K562 (cell line): Measurements from ENCODE around the gene NEURL1. TPM values are rescaled to one million over a fixed set of nuclear protein-coding genes. Genes with fewer than 3 reads are reported as not detected.

Experiments
- ATAC-seq: fragments of 200-7000 bp; cut with Tn5 transposase; 3 replicates; pipeline ENCODE4 v1.9.1; 2020; ENCODE audit warnings: moderate library complexity
- BruUV-seq: library from RNA; stranded (reverse); fragments of 400-500 nt; replicated peaks from 2 replicates; lab custom pipeline; 2021; lab: Mats Ljungman, UMichigan
- CTCF ChIA-PET: fragments of 300-600 bp; formaldehyde crosslinking; extraction: SDS; loops from one replicate; lab custom pipeline; 2021; ENCODE audit warnings: low intra/inter-chr PET ratio; lab: Yijun Ruan, JAX
- POLR2A ChIA-PET: fragments of 300-600, 350-650 bp; sonication (Branson Sonifier 250); formaldehyde crosslinking; extraction: SDS; loops from one replicate; lab custom pipeline; 2021; ENCODE audit warnings: antibody characterized with exemption, inconsistent platforms; lab: Yijun Ruan, JAX
- DNase-seq, 4 experiments: peaks; one replicate each; pipeline versions ENCODE4 v3.0.0 to v3.0.0-alpha.2; 2011 to 2018; ENCODE audit warnings: low spot score in 3 of 4, mixed read lengths in 3 of 4; ENCODE audit errors: extremely low read depth in 1 of 4
- FAIRE-seq: peaks from 2 replicates; lab custom pipeline; 2011; peaks lifted over from hg19 to GRCh38; lab: Jason Lieb, UNC
- H2AFZ ChIP-seq: 2 replicates; pipeline ENCODE4 v1.6.0; 2011; ENCODE audit warnings: low read depth, low read length, control low read depth, inconsistent platforms
- H3K27ac ChIP-seq: fragments of 200-600 bp; 3 replicates; pipeline ENCODE4 v1.8.0; 2011; ENCODE audit warnings: low read depth, mild to moderate bottlenecking, control low read depth, inconsistent platforms, low read length, moderate library complexity, mixed read lengths; ENCODE audit errors: extremely low read depth
- H3K27me3 ChIP-seq, 2 experiments: fragments of 300-600 bp in 1 of 2; 2 replicates in 1 of 2; 3 replicates in 1 of 2; pipeline versions ENCODE4 v1.6.0 to v1.8.0; 2011; ENCODE audit warnings: inconsistent platforms in 2 of 2, low read length in 2 of 2, mild to moderate bottlenecking in 1 of 2, mixed read lengths in 1 of 2, moderate library complexity in 1 of 2; ENCODE audit not compliant: control insufficient read depth in 2 of 2, insufficient read depth in 2 of 2
- H3K36me3 ChIP-seq: fragments of 300-600 bp; 3 replicates; pipeline ENCODE4 v1.8.0; 2011; ENCODE audit warnings: mild to moderate bottlenecking, low read length, inconsistent platforms; ENCODE audit not compliant: control insufficient read depth, insufficient read depth
- H3K4me1 ChIP-seq, 2 experiments: fragments of 200-600 bp in 1 of 2; replicated peaks in 1 of 2; 2 replicates in 1 of 2; 3 replicates in 1 of 2; pipeline versions ENCODE4 v1.5.1 to v1.8.0; 2011; ENCODE audit warnings: inconsistent platforms in 2 of 2, low read length in 2 of 2, mild to moderate bottlenecking in 1 of 2, mixed read lengths in 1 of 2, moderate library complexity in 1 of 2; ENCODE audit not compliant: control insufficient read depth in 2 of 2, insufficient read depth in 2 of 2
- H3K4me2 ChIP-seq: 2 replicates; pipeline ENCODE4 v1.6.1; 2011; ENCODE audit warnings: low read length, control low read depth, inconsistent platforms, mixed read lengths; ENCODE audit not compliant: insufficient read depth
- H3K4me3 ChIP-seq: fragments of 200-600 bp; sonication (generic), shearing (Covaris generic); 2 replicates; pipeline ENCODE4 v1.5.1; 2016; ENCODE audit warnings: control low read depth, inconsistent platforms
- H3K79me2 ChIP-seq: fragments of 200-600 bp; 3 replicates; pipeline ENCODE4 v1.8.0; 2011; ENCODE audit warnings: low read length, inconsistent platforms; ENCODE audit not compliant: control insufficient read depth, insufficient read depth
- H3K9ac ChIP-seq, 2 experiments: 2 replicates each; pipeline versions ENCODE4 v1.6.0 to v1.6.1; 2011; ENCODE audit warnings: low read depth in 2 of 2, low read length in 2 of 2, control low read depth in 1 of 2, inconsistent platforms in 1 of 2, mild to moderate bottlenecking in 1 of 2, mixed read lengths in 1 of 2; ENCODE audit not compliant: insufficient read depth in 1 of 2
- H3K9me1 ChIP-seq: one replicate; pipeline ENCODE4 v1.6.0; 2011; ENCODE audit warnings: inconsistent platforms, mild to moderate bottlenecking, low read length, moderate library complexity; ENCODE audit not compliant: control insufficient read depth, insufficient read depth
- H3K9me3 ChIP-seq: replicated peaks from 2 replicates; pipeline ENCODE4 v1.5.1; 2011; ENCODE audit warnings: low read depth, low read length, inconsistent platforms; ENCODE audit not compliant: control insufficient read depth, insufficient read depth
- H4K20me1 ChIP-seq: replicated peaks from 2 replicates; pipeline ENCODE4 v1.6.1; 2011; ENCODE audit warnings: low read length, inconsistent platforms, mixed read lengths; ENCODE audit not compliant: control insufficient read depth, insufficient read depth
- ATF7 ChIP-seq: fragments of 450-650 bp; IDR thresholded peaks from 2 replicates; pipeline ENCODE4 v1.7.1; 2014; ENCODE audit warnings: mild to moderate bottlenecking, moderate library complexity
- CBFA2T3 ChIP-seq: fragments of 450-650 bp; IDR thresholded peaks from 2 replicates; pipeline ENCODE4 v1.6.1; 2017
- ESRRA ChIP-seq: fragments of 450-650 bp; IDR thresholded peaks from 2 replicates; pipeline ENCODE4 v1.6.1; 2014; ENCODE audit warnings: low read depth, mild to moderate bottlenecking, moderate library complexity, borderline replicate concordance
- HDAC1 ChIP-seq, 2 experiments: fragments of 450-650 bp; IDR thresholded peaks; 2 replicates each; pipeline ENCODE4 v1.6.1; 2016 to 2017; ENCODE audit warnings: inconsistent platforms in 1 of 2, mild to moderate bottlenecking in 1 of 2, moderate library complexity in 1 of 2
- PCBP2 ChIP-seq: fragments of 200-400 bp; formaldehyde crosslinking; IDR thresholded peaks from 2 replicates; pipeline ENCODE4 v1.6.1; 2018; ENCODE audit warnings: low read length, low read depth, mild to moderate bottlenecking, moderate library complexity; ENCODE audit not compliant: poor library complexity, severe bottlenecking
- PTBP1 ChIP-seq: fragments of 200-400 bp; formaldehyde crosslinking; IDR thresholded peaks from 2 replicates; pipeline ENCODE4 v1.6.1; 2017; ENCODE audit warnings: low read depth, low read length
- RBM39 ChIP-seq: fragments of 200-400 bp; formaldehyde crosslinking; optimal IDR thresholded peaks from 2 replicates; pipeline ENCODE3; 2018; ENCODE audit warnings: low read depth, low read length
- SUPT5H ChIP-seq: fragments of 450-650 bp; IDR thresholded peaks from 2 replicates; pipeline ENCODE4 v1.6.1; 2016
- TCF15 ChIP-seq: fragments of 250-450 bp; sonication (Bioruptor Pico); IDR thresholded peaks from 2 replicates; pipeline ENCODE4 v1.8.0; 2022; ENCODE audit warnings: moderate library complexity, mild to moderate bottlenecking, inconsistent platforms
- ZC3H4 ChIP-seq: sonication (generic); formaldehyde crosslinking; IDR thresholded peaks from 2 replicates; pipeline ENCODE4 v1.9.0; 2021; ENCODE audit warnings: missing genetic modification reagents, borderline replicate concordance
- ZNF696 ChIP-seq: fragments of 250-450 bp; sonication (Bioruptor Pico); conservative IDR thresholded peaks from 2 replicates; pipeline ENCODE4 v1.4.0; 2020; ENCODE audit warnings: mild to moderate bottlenecking, moderate library complexity
- ZNF830 ChIP-seq: fragments of 250-450 bp; sonication (Bioruptor Pico); IDR thresholded peaks from 2 replicates; pipeline ENCODE4 v1.5.0; 2021; ENCODE audit warnings: mild to moderate bottlenecking
- ZSCAN32 ChIP-seq: fragments of 450-650 bp; formaldehyde crosslinking; IDR thresholded peaks from 2 replicates; pipeline ENCODE4 v1.4.0; 2020; ENCODE audit warnings: mild to moderate bottlenecking, moderate library complexity
- WGBS: fragments of 100-300 bp; shearing (Covaris generic); methylation state at CpG from one replicate; pipeline ENCODE4 v1.1.6; 2016; ENCODE audit warnings: low coverage, mixed read lengths; ENCODE audit not compliant: insufficient coverage; ENCODE audit errors: missing lambda C conversion rate; 5-methylcytosine and 5-hydroxymethylcytosine counted together
- in situ Hi-C: fragments of 300-500 bp; cut with MboI; formaldehyde crosslinking; loops from 4 replicates; pipeline ENCODE4 v1.15.0; 2018; ENCODE audit warnings: inconsistent platforms, mixed read lengths
- intact Hi-C: fragments of 100-400 bp; cut with micrococcal nuclease; formaldehyde crosslinking; loops from 2 replicates; pipeline ENCODE4 v1.14.2; 2022
- polyA plus RNA-seq, 8 experiments: library from polyadenylated mRNA; depleted of rRNA in 4 of 8; stranded (reverse) in 5 of 8; unstranded in 3 of 8; fragments of >200 nt; fragmentation: Nextera tagmentation in 2 of 8; fragmentation: Illumina TruSeq in 1 of 8; extraction: Ambion mirVana in 2 of 8; extraction: Trizol in 1 of 8; gene quantifications; 2 replicates each; pipeline versions ENCODE4 v1.2.1 to v1.2.3, GENCODE V29; 2011 to 2014; ENCODE audit warnings: inconsistent platforms in 1 of 8, missing spikeins in 1 of 8
- total RNA-seq, 7 experiments: library from RNA; depleted of rRNA in 6 of 7; stranded (reverse); fragments of >200 nt in 6 of 7; fragmentation: Illumina TruSeq in 2 of 7; extraction: Trizol in 2 of 7; gene quantifications; 2 replicates each; pipeline versions ENCODE4 v1.2.1 to v1.2.3, GENCODE V29; 2011 to 2021; ENCODE audit warnings: low replicate concordance in 1 of 7

The NEURL1 gene
- total and polyA plus RNA-seq, 9 of the 15 experiments (the other 6 are each of a cell fraction or from before 2014, with no cell fraction given) = 0.01 to 0.45 (median 0.16) TPM; not detected in 5

- FAIRE-seq (no peak), DNase-seq (no peak), ATAC-seq (no peak)
- ChIA-PET POLR2A (interaction anchor here (1.1 kb wide), 1 partner anchor 20 kb away, joined by 4 read pairs; no protein-coding TSS in a partner anchor), CTCF (no interaction called here)
- intact Hi-C loops (no loop called here), in situ Hi-C loops (no loop called here)
- no peaks in the 10 kb centered on the region; the same call in 2 of the 3 replicates for H3K79me2 ChIP-seq
- no peak overlapping the region for H3K4me2 ChIP-seq
- H3K9me3 ChIP-seq = no peaks in the 10 kb centered on the region
- WGBS = 98% methylated on average over 7 of the region's 7 CpGs
- TF ChIP-seq HDAC1 (IDR thresholded peaks at IDR 0.05) (no peak), ATF7 (no peak), SUPT5H (no peak), TCF15 (CRISPR knock-in tag) (no peak), ZNF830 (CRISPR knock-in tag) (no peak), RBM39 (no peak), PTBP1 (no peak), CBFA2T3 (no peak), PCBP2 (no peak), ZSCAN32 (CRISPR knock-in tag) (no peak), ZC3H4 (CRISPR knock-in tag) (no peak), ESRRA (no peak), ZNF696 (CRISPR knock-in tag) (no peak)
- H4K20me1 ChIP-seq = no peaks in the 10 kb centered on the region
- no peak overlapping the region for H3K27ac ChIP-seq
- no peak overlapping the region for H3K4me3 ChIP-seq
- H3K36me3 ChIP-seq = no peaks in the 10 kb centered on the region
- no peak overlapping the region for H2AFZ ChIP-seq
- H3K9ac ChIP-seq = no peak overlapping the region
- BruUV-seq = no TSS peak
- H3K9me1 ChIP-seq = no peaks in the 10 kb centered on the region
- peaks cover 0 to 23% of the 10 kb centered on the region in 2 experiments; a peak in 2 of 5 replicates for H3K4me1 ChIP-seq
- no peaks in the 10 kb centered on the region for H3K27me3 ChIP-seq
These were observed 140.3 kb downstream of the NEURL1 start for GRCh38 chr10:103633846-103634245.
